ENCODE data around the gene TIMP3.

TIMP3 gene

DNA sequence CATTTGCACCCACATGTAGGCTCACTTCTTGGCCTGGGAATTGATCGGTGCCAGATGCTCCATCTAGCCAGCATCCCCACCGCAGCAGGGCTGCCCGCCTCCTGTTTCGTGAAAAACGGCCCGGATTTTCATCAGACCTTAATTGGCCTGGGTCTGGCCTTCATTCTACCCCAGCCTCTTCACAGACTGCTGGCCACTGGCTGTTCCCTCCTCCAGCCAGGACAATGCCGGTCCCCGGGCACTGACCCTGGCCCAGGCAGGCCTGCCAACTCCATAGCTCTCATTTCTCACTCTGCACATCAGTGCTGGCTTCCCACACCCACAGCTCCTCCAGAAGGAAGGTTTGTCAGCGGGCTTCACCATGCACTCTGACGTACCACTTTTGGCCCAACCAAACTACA lies 27.9 kb downstream of the TIMP3 start:
- Histone ChIP-seq H3K9me3 (ENCODE audit: control insufficient read depth, insufficient read depth, low read depth, low read length) (no peaks in the 10 kb centered on the region), H3K4me1 (ENCODE audit: control insufficient read depth, insufficient read depth, low read length) (no peaks in the 10 kb centered on the region), H3K36me3 (ENCODE audit: control insufficient read depth in 2 of 2, insufficient read depth in 1 of 2, low read length in 2 of 2) (no peaks in the 10 kb centered on the region), H3K27ac (ENCODE audit: extremely low read depth, low read depth, low read length) (no peak overlapping the region), H3K4me3 (ENCODE audit: low read depth, low read length) (no peak overlapping the region)
- TF ChIP-seq ZSCAN30 (tag by site-specific recombination; IDR thresholded peaks at IDR 0.05) (no peak), ZNF664 (tag by site-specific recombination; IDR thresholded peaks at IDR 0.05) (no peak), ZNF560 (tag by site-specific recombination; IDR thresholded peaks at IDR 0.05; ENCODE audit: borderline replicate concordance) (no peak), GLIS2 (tag by site-specific recombination; IDR thresholded peaks at IDR 0.05) (no peak), ZNF621 (tag by site-specific recombination; IDR thresholded peaks at IDR 0.05) (no peak), ZNF629 (tag by site-specific recombination; IDR thresholded peaks at IDR 0.05) (no peak), BCL11A (tag by site-specific recombination; IDR thresholded peaks at IDR 0.05; ENCODE audit: low read depth) (no peak), CTCF (tag by site-specific recombination; IDR thresholded peaks at IDR 0.05) (no peak), ZNF146 (tag by site-specific recombination; IDR thresholded peaks at IDR 0.05) (no peak), ZBTB20 (tag by site-specific recombination; IDR thresholded peaks at IDR 0.05) (no peak), ZNF214 (tag by site-specific recombination; IDR thresholded peaks at IDR 0.05; ENCODE audit: borderline replicate concordance) (no peak), ZNF302 (tag by site-specific recombination; IDR thresholded peaks at IDR 0.05; ENCODE audit: low read depth) (no peak), YY1 (tag by site-specific recombination; IDR thresholded peaks at IDR 0.05) (no peak), HOXC10 (CRISPR knock-in tag; IDR thresholded peaks at IDR 0.05) (no peak), ZNF239 (tag by site-specific recombination; IDR thresholded peaks at IDR 0.05) (no peak), MZF1 (tag by site-specific recombination; IDR thresholded peaks at IDR 0.05; ENCODE audit: borderline replicate concordance) (no peak)
- TF ChIP-seq, protein P1, sequence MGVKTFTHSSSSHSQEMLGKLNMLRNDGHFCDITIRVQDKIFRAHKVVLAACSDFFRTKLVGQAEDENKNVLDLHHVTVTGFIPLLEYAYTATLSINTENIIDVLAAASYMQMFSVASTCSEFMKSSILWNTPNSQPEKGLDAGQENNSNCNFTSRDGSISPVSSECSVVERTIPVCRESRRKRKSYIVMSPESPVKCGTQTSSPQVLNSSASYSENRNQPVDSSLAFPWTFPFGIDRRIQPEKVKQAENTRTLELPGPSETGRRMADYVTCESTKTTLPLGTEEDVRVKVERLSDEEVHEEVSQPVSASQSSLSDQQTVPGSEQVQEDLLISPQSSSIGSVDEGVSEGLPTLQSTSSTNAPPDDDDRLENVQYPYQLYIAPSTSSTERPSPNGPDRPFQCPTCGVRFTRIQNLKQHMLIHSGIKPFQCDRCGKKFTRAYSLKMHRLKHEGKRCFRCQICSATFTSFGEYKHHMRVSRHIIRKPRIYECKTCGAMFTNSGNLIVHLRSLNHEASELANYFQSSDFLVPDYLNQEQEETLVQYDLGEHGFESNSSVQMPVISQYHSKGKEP (tag by site-specific recombination; IDR thresholded peaks at IDR 0.05), result no peak
- POLR2A ChIA-PET, result no interaction called here
- CTCF ChIA-PET, result interaction anchor here (1.3 kb wide), 1 partner anchor 189 kb away, joined by 4 read pairs; no protein-coding TSS in a partner anchor

DNA sequence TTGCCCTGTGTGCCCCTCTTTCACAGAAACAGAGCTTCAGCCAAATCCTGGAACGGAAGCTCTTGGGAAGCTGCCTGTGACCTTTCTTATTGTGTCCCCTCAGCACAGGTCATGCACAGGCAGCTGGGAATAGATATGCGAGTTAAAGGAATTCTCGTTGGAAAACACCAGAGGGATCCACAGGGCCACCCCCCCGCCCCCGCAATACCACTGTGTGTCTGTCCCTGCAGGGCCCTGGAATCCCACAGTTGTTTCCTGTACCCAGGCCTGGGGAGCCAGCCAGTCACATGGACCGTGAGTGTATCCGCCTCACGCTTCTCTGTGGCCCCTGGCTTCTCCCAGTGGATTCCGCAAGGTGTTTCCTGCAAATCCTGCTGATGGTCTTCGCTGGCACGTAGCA lies 29.0 kb downstream of the TIMP3 start:
- 0 out of 2 replicates have a peak, but pooled peaks have one; percentile 14 for TF ChIP-seq ZIC2 (tag by site-specific recombination; IDR thresholded peaks at IDR 0.05)
- TF ChIP-seq ZNF155 (tag by site-specific recombination; IDR thresholded peaks at IDR 0.05), result no peak
- TF ChIP-seq ZNF548 (tag by site-specific recombination; IDR thresholded peaks at IDR 0.05), result no peak
- TF ChIP-seq PRDM10 (tag by site-specific recombination; IDR thresholded peaks at IDR 0.05), result no peak
- no peak for TF ChIP-seq CTCF (tag by site-specific recombination; IDR thresholded peaks at IDR 0.05)
- H3K27ac ChIP-seq (ENCODE audit: extremely low read depth, low read depth, low read length), result no peak overlapping the region
- POLR2A ChIA-PET, result interaction anchor here (1.2 kb wide), 1 partner anchor 29 kb away, joined by 7 read pairs; the partner anchor contains the start of gene TIMP3

More for the DNA sequence above, 29.0 kb downstream of the TIMP3 start:
- no peaks in the 10 kb centered on the region for H3K9me3 ChIP-seq (ENCODE audit: control insufficient read depth, insufficient read depth, low read depth, low read length)
- no peaks in the 10 kb centered on the region for H3K36me3 ChIP-seq (ENCODE audit: control insufficient read depth in 2 of 2, insufficient read depth in 1 of 2, low read length in 2 of 2)
- CTCF ChIA-PET, result interaction anchor here (0.7 to 0.9 kb wide), 2 partner anchors 34 to 170 kb away, joined by 3 to 11 read pairs; no protein-coding TSS in a partner anchor
- H3K4me3 ChIP-seq (ENCODE audit: low read depth, low read length), result no peak overlapping the region
- H3K4me1 ChIP-seq (ENCODE audit: control insufficient read depth, insufficient read depth, low read length), result no peaks in the 10 kb centered on the region

All from HEK293 (cell line).